ENCODE measurements around the gene RIN1. TPM values are rescaled to one million over a fixed set of nuclear protein-coding genes. Genes with fewer than 3 reads are reported as not detected.
A peak's percentile ranks its signal among the peaks of the same experiment; 100 is the strongest.

The RIN1 gene
- total and polyA plus RNA-seq, 9 of the 15 experiments (the other 6 are each of a cell fraction or from before 2014, with no cell fraction given): 0.01 to 1.2 (median 0.45) TPM; not detected in 1

DNA sequence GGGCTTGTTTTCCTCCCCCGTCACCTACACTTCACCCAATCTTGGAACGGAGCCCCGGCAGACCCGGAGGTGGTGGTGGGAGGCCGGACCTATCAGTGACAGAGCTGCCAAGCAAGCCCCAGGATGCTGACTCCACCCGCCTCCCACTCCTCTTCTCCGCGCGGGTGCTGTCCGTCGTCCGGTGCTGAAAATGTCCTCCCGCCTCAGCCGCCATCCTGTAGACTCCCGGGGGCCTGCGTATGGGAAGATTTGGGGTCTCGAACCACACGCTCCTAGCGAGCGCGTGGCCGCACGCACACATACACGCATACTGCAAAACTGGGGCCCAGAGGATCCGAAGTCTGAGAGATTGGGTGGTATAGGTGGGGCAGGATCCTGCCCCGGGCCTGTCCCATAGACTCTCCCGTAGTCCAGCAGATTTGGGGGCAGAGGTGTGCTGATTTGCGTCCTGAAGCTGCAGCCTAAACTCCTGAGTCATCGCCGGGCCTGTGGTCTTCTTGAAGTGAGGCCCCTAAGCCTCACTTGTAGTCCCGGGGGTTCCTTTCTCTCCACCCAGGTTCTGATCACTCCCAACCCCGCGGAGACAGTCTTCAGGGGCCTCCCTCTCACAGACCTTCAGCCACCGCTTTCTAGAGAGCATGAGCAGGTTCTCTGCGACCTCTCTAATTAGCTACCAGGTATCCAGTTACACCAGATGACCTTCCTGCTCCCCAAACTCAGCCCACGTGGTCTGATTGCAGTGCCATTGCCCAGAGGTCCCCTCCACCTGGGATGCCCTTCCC lies 46.5 kb downstream of the RIN1 start (continued):
- TF ChIP-seq E2F6 (IDR thresholded peaks at IDR 0.05; ENCODE audit: borderline replicate concordance in 1 of 2, extremely low read depth in 1 of 2, insufficient read depth in 1 of 2, insufficient read length in 1 of 2, low read depth in 1 of 2, low read length in 1 of 2, poor library complexity in 1 of 2, severe bottlenecking in 1 of 2) (peak in 1 of 2 experiments; percentile 32), NELFE (IDR thresholded peaks at IDR 0.05; ENCODE audit: insufficient read depth, insufficient read length) (no peak), ZNF830 (CRISPR knock-in tag; IDR thresholded peaks at IDR 0.05) (no peak), HNRNPUL1 (IDR thresholded peaks at IDR 0.05; ENCODE audit: low read length) (no peak), ZNF785 (CRISPR knock-in tag; IDR thresholded peaks at IDR 0.05) (no peak), STAG1 (CRISPR knock-in tag; IDR thresholded peaks at IDR 0.05; ENCODE audit: borderline replicate concordance) (no peak), HMBOX1 (IDR thresholded peaks at IDR 0.05) (0 out of 2 replicates have a peak, but pooled peaks have one; percentile 16), GATAD2A (IDR thresholded peaks at IDR 0.05) (no peak), BRF1 (IDR thresholded peaks at IDR 0.05; ENCODE audit: borderline replicate concordance, extremely low read depth, insufficient read length) (no peak), ATF7 (IDR thresholded peaks at IDR 0.05) (no peak), ZNF41 (CRISPR knock-in tag; conservative IDR thresholded peaks at IDR 0.05) (no peak), ILK (tag; IDR thresholded peaks at IDR 0.05; ENCODE audit: borderline replicate concordance, low read depth) (no peak), CHD1 (IDR thresholded peaks at IDR 0.05; ENCODE audit: low read length) (peak; percentile 5), KLF16 (IDR thresholded peaks at IDR 0.05) (no peak), ZNF175 (CRISPR knock-in tag; IDR thresholded peaks at IDR 0.05; ENCODE audit: low read depth) (peak; percentile 76; the same call in 1 of the 2 replicates), FOXA1 (IDR thresholded peaks at IDR 0.05; ENCODE audit: borderline replicate concordance) (no peak), RCOR1 (IDR thresholded peaks at IDR 0.05; ENCODE audit: borderline replicate concordance in 1 of 2, low read depth in 2 of 2, low read length in 2 of 2) (peak in 1 of 2 experiments; percentile 92; a peak in 2 of 4 replicates)
- TF ChIP-seq, protein P1, sequence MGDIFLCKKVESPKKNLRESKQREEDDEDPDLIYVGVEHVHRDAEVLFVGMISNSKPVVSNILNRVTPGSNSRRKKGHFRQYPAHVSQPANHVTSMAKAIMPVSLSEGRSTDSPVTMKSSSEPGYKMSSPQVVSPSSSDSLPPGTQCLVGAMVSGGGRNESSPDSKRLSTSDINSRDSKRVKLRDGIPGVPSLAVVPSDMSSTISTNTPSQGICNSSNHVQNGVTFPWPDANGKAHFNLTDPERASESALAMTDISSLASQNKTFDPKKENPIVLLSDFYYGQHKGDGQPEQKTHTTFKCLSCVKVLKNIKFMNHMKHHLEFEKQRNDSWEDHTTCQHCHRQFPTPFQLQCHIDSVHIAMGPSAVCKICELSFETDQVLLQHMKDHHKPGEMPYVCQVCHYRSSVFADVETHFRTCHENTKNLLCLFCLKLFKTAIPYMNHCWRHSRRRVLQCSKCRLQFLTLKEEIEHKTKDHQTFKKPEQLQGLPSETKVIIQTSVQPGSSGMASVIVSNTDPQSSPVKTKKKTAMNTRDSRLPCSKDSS (IDR thresholded peaks at IDR 0.05; ENCODE audit: low read depth, partially characterized antibody): no peak
- TF ChIP-seq, protein P2, sequence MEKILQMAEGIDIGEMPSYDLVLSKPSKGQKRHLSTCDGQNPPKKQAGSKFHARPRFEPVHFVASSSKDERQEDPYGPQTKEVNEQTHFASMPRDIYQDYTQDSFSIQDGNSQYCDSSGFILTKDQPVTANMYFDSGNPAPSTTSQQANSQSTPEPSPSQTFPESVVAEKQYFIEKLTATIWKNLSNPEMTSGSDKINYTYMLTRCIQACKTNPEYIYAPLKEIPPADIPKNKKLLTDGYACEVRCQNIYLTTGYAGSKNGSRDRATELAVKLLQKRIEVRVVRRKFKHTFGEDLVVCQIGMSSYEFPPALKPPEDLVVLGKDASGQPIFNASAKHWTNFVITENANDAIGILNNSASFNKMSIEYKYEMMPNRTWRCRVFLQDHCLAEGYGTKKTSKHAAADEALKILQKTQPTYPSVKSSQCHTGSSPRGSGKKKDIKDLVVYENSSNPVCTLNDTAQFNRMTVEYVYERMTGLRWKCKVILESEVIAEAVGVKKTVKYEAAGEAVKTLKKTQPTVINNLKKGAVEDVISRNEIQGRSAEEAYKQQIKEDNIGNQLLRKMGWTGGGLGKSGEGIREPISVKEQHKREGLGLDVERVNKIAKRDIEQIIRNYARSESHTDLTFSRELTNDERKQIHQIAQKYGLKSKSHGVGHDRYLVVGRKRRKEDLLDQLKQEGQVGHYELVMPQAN (IDR thresholded peaks at IDR 0.05; ENCODE audit: borderline replicate concordance): peak; percentile 98
- TF ChIP-seq, protein P3, sequence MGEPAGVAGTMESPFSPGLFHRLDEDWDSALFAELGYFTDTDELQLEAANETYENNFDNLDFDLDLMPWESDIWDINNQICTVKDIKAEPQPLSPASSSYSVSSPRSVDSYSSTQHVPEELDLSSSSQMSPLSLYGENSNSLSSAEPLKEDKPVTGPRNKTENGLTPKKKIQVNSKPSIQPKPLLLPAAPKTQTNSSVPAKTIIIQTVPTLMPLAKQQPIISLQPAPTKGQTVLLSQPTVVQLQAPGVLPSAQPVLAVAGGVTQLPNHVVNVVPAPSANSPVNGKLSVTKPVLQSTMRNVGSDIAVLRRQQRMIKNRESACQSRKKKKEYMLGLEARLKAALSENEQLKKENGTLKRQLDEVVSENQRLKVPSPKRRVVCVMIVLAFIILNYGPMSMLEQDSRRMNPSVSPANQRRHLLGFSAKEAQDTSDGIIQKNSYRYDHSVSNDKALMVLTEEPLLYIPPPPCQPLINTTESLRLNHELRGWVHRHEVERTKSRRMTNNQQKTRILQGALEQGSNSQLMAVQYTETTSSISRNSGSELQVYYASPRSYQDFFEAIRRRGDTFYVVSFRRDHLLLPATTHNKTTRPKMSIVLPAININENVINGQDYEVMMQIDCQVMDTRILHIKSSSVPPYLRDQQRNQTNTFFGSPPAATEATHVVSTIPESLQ (CRISPR knock-in tag; IDR thresholded peaks at IDR 0.05): no peak

Measured in K562 (cell line).